Measurements from ENCODE around the gene USP25. TPM values are rescaled to one million over a fixed set of nuclear protein-coding genes. Genes with fewer than 3 reads are reported as not detected.

The USP25 gene
- total RNA-seq, 1 donor from 2014 or later, result 82.8 TPM

- Mint-ChIP-seq H3K4me1 (peaks cover 13% of the 10 kb centered on the region), H3K27ac (no peak overlapping the region), H3K4me3 (no peak overlapping the region), H3K36me3 (peaks cover 24% of the 10 kb centered on the region), H3K9me3 (peaks cover 12% of the 10 kb centered on the region), H3K27me3 (ENCODE audit: low read depth) (no peaks in the 10 kb centered on the region)
- DNase-seq (ENCODE audit: low spot score in 2 of 2, unreplicated experiment in 2 of 2), result no peak
- TF ChIP-seq CTCF (IDR thresholded peaks at IDR 0.05; ENCODE audit: unreplicated experiment), result no peak
Measured at GRCh38 chr21:15853126-15853525, 123.3 kb downstream of the USP25 start.

GRCh38 chr21:15856813-15857212 lies 127.0 kb downstream of the USP25 start:
- H3K27me3 Mint-ChIP-seq (ENCODE audit: low read depth), result no peaks in the 10 kb centered on the region
- DNase-seq (ENCODE audit: low spot score in 2 of 2, unreplicated experiment in 2 of 2), result no peak
- no peak for TF ChIP-seq CTCF (IDR thresholded peaks at IDR 0.05; ENCODE audit: unreplicated experiment)
- H3K4me3 Mint-ChIP-seq, result no peak overlapping the region
- H3K27ac Mint-ChIP-seq, result no peak overlapping the region
- peaks cover 12% of the 10 kb centered on the region for H3K9me3 Mint-ChIP-seq
- H3K36me3 Mint-ChIP-seq, result peaks cover 25% of the 10 kb centered on the region
- H3K4me1 Mint-ChIP-seq, result peaks cover 8% of the 10 kb centered on the region

- Mint-ChIP-seq H3K27ac (no peak overlapping the region), H3K27me3 (ENCODE audit: low read depth) (no peaks in the 10 kb centered on the region), H3K9me3 (peaks cover 12% of the 10 kb centered on the region), H3K4me1 (peaks cover 8% of the 10 kb centered on the region), H3K36me3 (peaks cover 25% of the 10 kb centered on the region), H3K4me3 (no peak overlapping the region)
- TF ChIP-seq CTCF (IDR thresholded peaks at IDR 0.05; ENCODE audit: unreplicated experiment), result no peak
- no peak for DNase-seq (ENCODE audit: low spot score in 2 of 2, unreplicated experiment in 2 of 2)
Measured at GRCh38 chr21:15857740-15858139, 128.0 kb downstream of the USP25 start.

- H3K27me3 Mint-ChIP-seq (ENCODE audit: low read depth), result no peaks in the 10 kb centered on the region
- peaks cover 8% of the 10 kb centered on the region for H3K4me1 Mint-ChIP-seq
- peaks cover 19% of the 10 kb centered on the region for H3K36me3 Mint-ChIP-seq
- H3K27ac Mint-ChIP-seq, result no peak overlapping the region
- no peak for DNase-seq (ENCODE audit: low spot score in 2 of 2, unreplicated experiment in 2 of 2)
- no peak overlapping the region for H3K4me3 Mint-ChIP-seq
- no peak for TF ChIP-seq CTCF (IDR thresholded peaks at IDR 0.05; ENCODE audit: unreplicated experiment)
- peaks cover 8% of the 10 kb centered on the region for H3K9me3 Mint-ChIP-seq
Measured at GRCh38 chr21:15860541-15860940, 130.8 kb downstream of the USP25 start.

GRCh38 chr21:15868940-15869339 lies 139.2 kb downstream of the USP25 start:
- Mint-ChIP-seq H3K36me3 (peaks cover 28% of the 10 kb centered on the region), H3K9me3 (no peaks in the 10 kb centered on the region), H3K4me1 (no peaks in the 10 kb centered on the region), H3K4me3 (no peak overlapping the region), H3K27ac (no peak overlapping the region), H3K27me3 (ENCODE audit: low read depth) (no peaks in the 10 kb centered on the region)
- no peak for TF ChIP-seq CTCF (IDR thresholded peaks at IDR 0.05; ENCODE audit: unreplicated experiment)
- no peak for DNase-seq (ENCODE audit: low spot score in 2 of 2, unreplicated experiment in 2 of 2)

GRCh38 chr21:15870819-15871218 lies 141.0 kb downstream of the USP25 start:
- no peak overlapping the region for H3K4me3 Mint-ChIP-seq
- no peaks in the 10 kb centered on the region for H3K27me3 Mint-ChIP-seq (ENCODE audit: low read depth)
- peaks cover 5% of the 10 kb centered on the region for H3K9me3 Mint-ChIP-seq
- H3K27ac Mint-ChIP-seq, result no peak overlapping the region
- H3K4me1 Mint-ChIP-seq, result peaks cover 3% of the 10 kb centered on the region
- H3K36me3 Mint-ChIP-seq, result peaks cover 36% of the 10 kb centered on the region
- no peak for DNase-seq (ENCODE audit: low spot score in 2 of 2, unreplicated experiment in 2 of 2)
- TF ChIP-seq CTCF (IDR thresholded peaks at IDR 0.05; ENCODE audit: unreplicated experiment), result no peak
